ENCODE measurements around the gene HAPLN3. TPM values are rescaled to one million over a fixed set of nuclear protein-coding genes. Genes with fewer than 3 reads are reported as not detected.
A peak's percentile ranks its signal among the peaks of the same experiment; 100 is the strongest.

HAPLN3 gene
- total RNA-seq, 2 donors from 2014 or later = 3.3 to 7.2 TPM

GRCh38 chr15:88876573-88876972 is 18.8 kb downstream of the HAPLN3 start:
- intact Hi-C loops (cut with DNase I) = no loop called here
- no peak for ATAC-seq
- DNase-seq = no peak

- DNase-seq = no peak
- no peak for ATAC-seq
Measured at GRCh38 chr15:88874684-88875083, 20.7 kb downstream of the HAPLN3 start.

GRCh38 chr15:88874275-88874674 is 21.1 kb downstream of the HAPLN3 start:
- DNase-seq (no peak), ATAC-seq (no peak)
- intact Hi-C loops (cut with DNase I) = no loop called here

More at GRCh38 chr15:88874684-88875083, 20.7 kb downstream of the HAPLN3 start:
- intact Hi-C loops (cut with DNase I) = no loop called here

DNA sequence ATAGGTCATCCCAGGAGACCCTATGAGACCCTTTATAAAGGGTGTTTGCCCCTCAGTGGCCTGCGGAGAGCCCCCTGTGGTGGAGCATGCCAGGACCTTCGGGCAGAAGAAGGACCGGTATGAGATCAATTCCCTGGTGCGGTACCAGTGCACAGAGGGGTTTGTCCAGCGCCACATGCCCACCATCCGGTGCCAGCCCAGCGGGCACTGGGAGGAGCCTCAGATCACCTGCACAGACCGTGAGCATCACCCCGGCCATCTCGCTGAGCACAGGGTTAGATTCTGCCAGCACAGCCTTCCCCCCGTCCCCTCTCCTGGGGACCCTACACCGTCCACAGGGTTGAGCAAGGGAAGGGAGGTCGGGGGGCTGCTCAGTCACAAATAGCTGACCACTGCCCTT is 21.6 kb downstream of the HAPLN3 start:
- intact Hi-C loops (cut with DNase I) = no loop called here
- no peak for ATAC-seq
- DNase-seq = no peak

- no peak for ATAC-seq
- DNase-seq = no peak
- intact Hi-C loops (cut with DNase I) = no loop called here
Measured at GRCh38 chr15:88872706-88873105, 22.6 kb downstream of the HAPLN3 start.

DNA sequence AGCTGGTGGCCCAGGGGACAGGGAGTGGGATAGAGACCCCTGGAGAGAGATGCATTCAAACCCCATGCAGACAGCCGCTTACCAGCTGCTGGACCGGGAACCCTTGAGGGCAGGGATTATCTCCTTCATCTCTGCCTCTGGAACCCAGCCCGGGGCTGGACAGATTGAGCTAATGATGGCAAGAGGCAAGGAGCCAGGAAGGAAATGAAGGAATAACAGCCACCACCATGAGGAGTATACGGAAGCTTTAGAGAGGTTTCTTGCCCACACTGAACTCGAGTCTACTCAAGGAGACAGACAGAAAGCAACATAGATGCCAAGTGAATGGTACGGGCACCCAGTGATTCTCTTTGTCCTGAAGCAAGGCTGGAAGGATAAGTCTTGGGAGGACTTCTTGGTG is 23.2 kb downstream of the HAPLN3 start:
- intact Hi-C loops (cut with DNase I) = no loop called here
- no peak for DNase-seq

DNA sequence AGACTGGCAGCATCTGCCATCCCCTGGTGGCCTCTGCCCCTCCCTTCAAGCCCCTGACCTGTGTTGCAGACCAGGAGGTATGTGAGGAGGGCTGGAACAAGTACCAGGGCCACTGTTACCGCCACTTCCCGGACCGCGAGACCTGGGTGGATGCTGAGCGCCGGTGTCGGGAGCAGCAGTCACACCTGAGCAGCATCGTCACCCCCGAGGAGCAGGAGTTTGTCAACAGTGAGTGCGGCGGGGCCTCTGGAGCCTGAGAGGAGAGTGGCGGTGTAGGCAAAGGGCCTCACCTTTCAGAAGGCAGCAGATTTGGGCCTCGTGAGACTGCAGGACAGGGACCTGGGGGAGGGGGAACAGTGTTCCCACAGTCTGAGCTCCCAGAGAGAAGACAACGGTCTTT is 24.0 kb downstream of the HAPLN3 start:
- ATAC-seq (no peak), DNase-seq (no peak)
- intact Hi-C loops (cut with DNase I) = no loop called here

More for the DNA sequence above, 23.2 kb downstream of the HAPLN3 start:
- no peak for ATAC-seq

DNA sequence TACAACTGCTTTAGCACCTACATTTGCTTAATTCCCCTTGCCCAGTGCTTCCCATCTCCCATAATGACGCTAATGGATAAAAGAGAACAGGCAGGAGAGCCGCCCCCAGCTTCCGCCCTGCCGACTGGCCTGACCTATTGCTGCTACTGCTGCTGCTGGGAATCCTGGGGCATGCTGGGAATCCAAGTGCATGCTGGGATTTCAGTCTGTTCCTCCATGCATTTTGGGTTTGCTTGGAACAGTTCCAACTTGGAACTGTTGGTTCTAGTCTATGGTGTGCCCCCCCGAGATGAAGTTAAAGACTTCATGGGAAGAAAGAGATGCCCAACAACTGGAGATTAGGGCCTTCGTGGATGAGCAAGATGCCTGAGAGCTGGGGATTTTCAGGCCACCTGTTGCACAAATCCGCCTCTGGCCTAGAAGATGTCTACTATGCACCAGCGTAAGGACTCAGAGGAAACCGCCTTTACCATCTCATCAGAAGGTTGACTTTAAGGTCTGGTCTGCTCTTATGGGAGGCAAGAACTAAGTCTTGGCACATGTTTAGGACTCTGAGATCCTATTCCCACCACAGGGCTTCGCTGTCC is 29.0 kb downstream of the HAPLN3 start:
- ATAC-seq = no peak
- DNase-seq = no peak
- intact Hi-C loops (cut with DNase I) = no loop called here

- no peak for DNase-seq
- ATAC-seq = peak in 1 of 2 donors; percentile 51
- intact Hi-C loops (cut with DNase I) = no loop called here
Measured at GRCh38 chr15:88865498-88866099, 29.7 kb downstream of the HAPLN3 start.

GRCh38 chr15:88864861-88865497 is 30.4 kb downstream of the HAPLN3 start:
- no peak for ATAC-seq
- intact Hi-C loops (cut with DNase I) = no loop called here
- no peak for DNase-seq

- DNase-seq (no peak), ATAC-seq (no peak)
- intact Hi-C loops (cut with DNase I) = no loop called here
Measured at GRCh38 chr15:88863412-88863811, 31.9 kb downstream of the HAPLN3 start.

DNA sequence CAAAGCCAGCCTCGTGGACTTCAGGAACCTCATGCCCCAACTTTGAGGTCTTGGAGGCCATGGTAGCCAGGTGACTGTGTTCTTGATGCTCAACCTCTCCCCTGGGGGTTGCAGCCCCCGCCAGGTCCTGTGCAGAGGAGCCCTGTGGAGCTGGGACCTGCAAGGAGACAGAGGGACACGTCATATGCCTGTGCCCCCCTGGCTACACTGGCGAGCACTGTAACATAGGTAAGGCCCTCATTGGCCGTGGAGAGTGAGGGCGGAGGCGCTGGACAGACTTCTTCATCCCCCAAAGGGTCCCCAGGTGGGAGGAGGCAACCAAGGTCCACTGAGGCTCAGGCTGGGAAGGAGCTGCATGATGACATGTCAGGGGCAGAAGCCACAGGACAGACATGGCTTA is 35.1 kb downstream of the HAPLN3 start:
- intact Hi-C loops (cut with DNase I) = no loop called here
- no peak for ATAC-seq
- no peak for DNase-seq

- ATAC-seq = no peak
- DNase-seq = no peak
- intact Hi-C loops (cut with DNase I) = no loop called here
Measured at GRCh38 chr15:88859550-88859949, 35.8 kb downstream of the HAPLN3 start.

- DNase-seq (no peak), ATAC-seq (no peak)
- intact Hi-C loops (cut with DNase I) = no loop called here
Measured at GRCh38 chr15:88858934-88859333, 36.4 kb downstream of the HAPLN3 start.

DNA sequence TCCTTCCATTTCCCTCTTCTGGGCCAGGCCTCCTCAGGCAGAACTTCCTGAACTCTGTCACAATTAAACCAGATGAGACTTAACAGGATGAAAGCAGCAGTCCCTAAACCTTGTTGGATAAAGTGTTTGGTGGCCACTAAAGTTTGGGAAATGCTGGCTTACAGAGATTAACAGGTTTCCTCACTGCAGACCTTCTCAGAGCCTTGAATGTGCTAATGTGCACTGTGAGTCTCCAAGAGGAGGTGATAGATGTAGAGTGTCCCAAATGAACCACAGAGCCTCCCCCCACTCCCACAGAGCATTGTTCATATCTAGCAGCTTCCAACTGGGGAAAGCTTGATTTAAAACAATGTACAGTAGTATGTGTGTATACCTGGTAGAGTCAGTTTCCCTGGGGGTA is 42.9 kb downstream of the HAPLN3 start:
- no peak for ATAC-seq
- DNase-seq = no peak
- intact Hi-C loops (cut with DNase I) = no loop called here

GRCh38 chr15:88849376-88850072 is 45.8 kb downstream of the HAPLN3 start:
- no peak for ATAC-seq
- intact Hi-C loops (cut with DNase I) = no loop called here
- no peak for DNase-seq

- DNase-seq (no peak), ATAC-seq (no peak)
- intact Hi-C loops (cut with DNase I) = no loop called here
Measured at GRCh38 chr15:88848203-88848602, 47.1 kb downstream of the HAPLN3 start.

DNA sequence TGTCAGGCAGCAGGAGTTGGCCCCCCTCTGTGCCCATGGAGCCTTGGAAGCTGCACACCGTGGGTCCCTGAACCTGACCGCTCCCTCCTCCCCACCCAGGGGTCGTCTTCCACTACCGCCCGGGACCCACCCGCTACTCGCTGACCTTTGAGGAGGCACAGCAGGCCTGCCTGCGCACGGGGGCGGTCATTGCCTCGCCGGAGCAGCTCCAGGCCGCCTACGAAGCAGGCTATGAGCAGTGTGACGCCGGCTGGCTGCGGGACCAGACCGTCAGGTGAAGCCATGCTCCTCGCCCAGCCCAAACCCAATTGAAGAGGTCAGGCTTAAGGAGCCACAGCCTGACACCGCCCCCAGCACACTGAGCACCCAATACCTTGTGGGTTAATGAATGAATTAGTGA is 48.2 kb downstream of the HAPLN3 start:
- intact Hi-C loops (cut with DNase I) = no loop called here
- DNase-seq (no peak), ATAC-seq (no peak)

GRCh38 chr15:88845616-88846015 is 49.7 kb downstream of the HAPLN3 start:
- no peak for DNase-seq
- no peak for ATAC-seq
- intact Hi-C loops (cut with DNase I) = no loop called here

DNA sequence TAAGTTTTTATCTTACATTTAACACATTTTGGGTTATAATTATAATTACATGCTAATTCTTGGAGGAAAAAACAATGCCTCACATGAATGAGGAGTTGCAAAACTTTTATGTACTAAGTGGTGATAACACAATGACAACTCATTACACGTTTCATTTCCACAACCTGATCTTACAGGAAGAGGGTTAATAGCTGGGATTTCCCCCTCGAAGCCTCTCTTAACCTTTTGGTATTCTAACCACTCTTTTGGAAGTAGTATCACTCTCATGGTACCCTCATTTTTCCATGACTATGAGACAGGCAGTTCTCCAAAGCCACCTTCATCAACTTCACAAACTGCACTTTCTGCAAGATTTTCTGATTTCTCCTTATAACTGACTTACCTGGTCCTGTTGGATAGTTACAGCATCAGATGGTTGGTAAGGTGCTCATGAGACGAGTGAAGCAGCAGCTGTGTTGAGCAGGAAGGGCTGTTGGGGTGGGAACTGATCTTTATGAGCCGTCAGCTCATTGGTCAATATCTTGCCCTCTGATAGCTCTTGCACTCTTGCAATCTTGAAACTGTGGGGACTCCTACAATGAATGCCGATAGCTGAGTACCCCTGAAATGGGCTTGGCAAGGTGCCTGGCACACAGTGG is 50.5 kb downstream of the HAPLN3 start:
- no peak for ATAC-seq
- no peak for DNase-seq
- intact Hi-C loops (cut with DNase I) = no loop called here
